ENCODE measurements around the gene NXN. TPM values are rescaled to one million over a fixed set of nuclear protein-coding genes. Genes with fewer than 3 reads are reported as not detected.

Gene NXN
- total RNA-seq, 4 donors from 2014 or later, result 6.8 to 16.6 (median 11.1) TPM

DNA sequence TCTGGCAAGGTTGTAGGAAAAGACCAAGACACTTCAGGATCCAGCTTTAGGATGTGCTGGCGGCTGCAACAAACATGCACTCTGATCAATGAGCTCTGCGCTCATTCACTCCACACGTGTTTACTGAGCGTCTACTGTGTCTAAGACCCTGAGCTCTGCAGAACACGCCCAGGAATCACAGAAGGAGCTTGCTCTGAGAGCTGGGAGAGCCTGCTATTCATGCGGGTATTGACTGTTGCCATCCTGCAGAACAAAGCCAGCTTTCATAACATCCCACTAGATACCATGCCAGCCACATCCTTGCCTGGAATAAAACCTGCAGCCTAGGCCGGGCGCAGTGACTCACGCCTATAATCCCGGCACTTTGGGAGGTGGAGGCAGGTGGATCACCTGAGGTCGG, 44.1 kb downstream of the NXN start:
- DNase-seq (ENCODE audit: low spot score) (no peak), ATAC-seq (ENCODE audit: low FRiP score) (no peak)
- TF ChIP-seq CTCF (IDR thresholded peaks at IDR 0.05), result no peak

DNA sequence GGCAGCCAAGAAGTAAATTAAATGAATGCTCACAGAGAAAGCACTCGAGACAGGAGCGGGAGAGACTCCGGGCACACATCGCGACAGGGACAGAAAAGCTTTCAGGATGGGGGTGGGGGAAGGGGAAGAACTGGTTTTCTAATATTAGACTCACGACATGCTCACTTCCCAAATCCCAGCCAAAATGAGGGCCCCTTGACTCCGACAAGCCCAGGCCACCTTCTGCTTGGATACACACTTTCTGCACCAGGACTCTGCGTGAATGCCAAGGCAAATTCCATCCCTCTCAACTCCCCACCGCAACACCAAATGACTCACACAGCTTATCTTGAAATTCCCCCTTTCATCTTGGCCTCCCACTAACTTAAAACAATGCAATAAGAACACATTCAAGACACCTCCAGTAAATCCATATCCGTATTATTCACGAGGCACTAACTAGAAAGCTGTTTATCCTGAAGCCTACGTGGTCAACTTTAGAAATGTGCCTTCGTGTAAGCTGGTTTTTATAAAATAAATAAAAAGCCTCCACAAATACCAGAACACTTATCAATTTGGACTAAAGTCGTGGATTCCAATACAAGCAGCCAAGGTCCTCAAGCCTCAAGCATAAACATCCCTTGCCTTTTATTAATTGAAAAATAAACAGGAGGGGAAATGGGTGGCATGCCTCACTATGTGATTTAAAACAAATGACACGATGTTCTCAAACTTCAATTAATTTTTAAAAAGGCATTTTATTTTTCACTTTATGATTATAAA, 46.1 kb downstream of the NXN start:
- no peak for TF ChIP-seq CTCF (IDR thresholded peaks at IDR 0.05)
- peak; percentile 86 for ATAC-seq (ENCODE audit: low FRiP score)
- no peak for DNase-seq (ENCODE audit: low spot score)

DNA sequence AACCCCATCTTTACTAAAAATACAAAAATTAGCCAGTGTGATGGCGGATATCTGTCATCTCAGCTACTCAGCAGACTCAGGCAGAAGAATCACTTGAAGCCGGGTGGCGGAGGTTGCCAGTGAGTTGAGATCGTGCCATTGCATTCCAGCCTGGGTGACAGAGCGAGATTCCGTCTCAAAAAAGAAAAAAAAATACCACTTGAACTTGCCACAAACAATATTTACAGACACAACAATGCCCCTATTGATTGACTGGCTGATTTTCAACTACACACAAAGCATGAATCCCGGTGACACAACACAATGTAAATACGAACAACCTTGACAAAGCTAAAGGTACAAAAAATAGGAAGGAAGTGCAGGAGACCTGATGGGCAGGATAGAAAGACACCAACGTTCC, 49.3 kb downstream of the NXN start:
- no peak for TF ChIP-seq CTCF (IDR thresholded peaks at IDR 0.05)
- no peak for ATAC-seq (ENCODE audit: low FRiP score)
- DNase-seq (ENCODE audit: low spot score), result no peak

DNA sequence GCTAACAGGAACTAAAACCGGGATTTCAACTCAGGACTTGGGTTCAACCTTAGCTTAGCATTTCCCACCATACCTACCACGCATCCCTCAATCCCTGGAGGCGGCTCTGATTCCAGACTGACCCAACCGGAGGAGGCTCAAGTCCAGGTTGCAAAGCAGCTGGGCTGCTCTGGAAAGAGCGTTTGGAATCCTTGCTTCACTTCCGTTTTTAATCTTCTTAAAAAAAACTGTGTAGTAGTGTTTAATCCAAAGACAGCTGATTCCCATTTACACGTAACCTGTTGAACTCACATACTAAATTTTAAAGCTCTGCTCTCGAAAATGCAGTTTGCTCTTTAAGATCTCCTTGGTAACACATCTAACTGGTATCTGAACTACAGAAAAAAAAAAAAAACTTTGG, 50.0 kb downstream of the NXN start:
- no peak for TF ChIP-seq CTCF (IDR thresholded peaks at IDR 0.05)
- DNase-seq (ENCODE audit: low spot score), result no peak
- no peak for ATAC-seq (ENCODE audit: low FRiP score)

- ATAC-seq (ENCODE audit: low FRiP score) (peak; percentile 79), DNase-seq (ENCODE audit: low spot score) (no peak)
- no peak for TF ChIP-seq CTCF (IDR thresholded peaks at IDR 0.05)
Measured at GRCh38 chr17:927611-928461, 51.7 kb downstream of the NXN start.

DNA sequence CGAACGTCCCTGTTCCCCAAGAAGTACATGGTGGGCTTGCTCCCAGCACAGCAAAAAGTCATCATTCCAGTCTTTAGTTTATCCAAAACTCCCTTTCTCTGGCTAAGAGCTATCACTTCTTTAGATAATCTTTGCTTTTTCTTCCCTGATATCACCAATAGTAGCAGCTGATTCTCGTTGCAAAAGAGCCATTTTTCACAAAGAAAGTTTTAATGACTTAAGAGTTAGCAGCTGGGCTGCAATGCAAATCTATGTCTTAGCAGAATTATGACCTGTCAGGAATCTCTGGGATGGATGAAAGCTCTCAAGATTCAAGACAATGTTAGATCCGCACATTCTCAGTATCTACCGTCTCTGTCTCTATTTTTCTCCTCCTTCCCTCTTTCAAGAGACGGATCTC, 53.8 kb downstream of the NXN start:
- no peak for ATAC-seq (ENCODE audit: low FRiP score)
- no peak for DNase-seq (ENCODE audit: low spot score)
- no peak for TF ChIP-seq CTCF (IDR thresholded peaks at IDR 0.05)

Data from omental fat pad (tissue), 4 donors.